ENCODE data around the gene APBA1. TPM values are rescaled to one million over a fixed set of nuclear protein-coding genes. Genes with fewer than 3 reads are reported as not detected.
A peak's percentile ranks its signal among the peaks of the same experiment; 100 is the strongest.

APBA1 gene
- total RNA-seq, 1 donor from 2014 or later = 3.4 TPM

GRCh38 chr9:69431203-69431602 is 241.0 kb downstream of the APBA1 start:
- H3K27ac Mint-ChIP-seq = peak overlapping the region; percentile 50
- H3K36me3 Mint-ChIP-seq = peaks cover 6% of the 10 kb centered on the region
- Histone ChIP-seq H3K9me3 (ENCODE audit: low read depth) (no peaks in the 10 kb centered on the region), H3K27me3 (no peaks in the 10 kb centered on the region), H3F3A (ENCODE audit: low read depth) (no peaks in the 10 kb centered on the region), H3K27ac (no peak overlapping the region), H2AFZ (replicated peaks) (no peak overlapping the region), H4K20me1 (ENCODE audit: low read depth) (no peaks in the 10 kb centered on the region), H3K4me2 (no peak overlapping the region), H3K4me1 (peaks cover 10% of the 10 kb centered on the region), H3K79me2 (ENCODE audit: low read depth) (no peaks in the 10 kb centered on the region), H3K36me3 (no peaks in the 10 kb centered on the region), H3K9ac (no peak overlapping the region), H3K4me3 (no peak overlapping the region)
- peaks cover 10% of the 10 kb centered on the region for H3K27me3 Mint-ChIP-seq (ENCODE audit: insufficient read depth, low read depth)
- H3K9me3 Mint-ChIP-seq = peaks cover 15% of the 10 kb centered on the region
- TF ChIP-seq EZH2 (IDR thresholded peaks at IDR 0.05) (no peak), EZH2phosphoT487 (IDR thresholded peaks at IDR 0.05) (no peak)
- TF ChIP-seq, protein P1, sequence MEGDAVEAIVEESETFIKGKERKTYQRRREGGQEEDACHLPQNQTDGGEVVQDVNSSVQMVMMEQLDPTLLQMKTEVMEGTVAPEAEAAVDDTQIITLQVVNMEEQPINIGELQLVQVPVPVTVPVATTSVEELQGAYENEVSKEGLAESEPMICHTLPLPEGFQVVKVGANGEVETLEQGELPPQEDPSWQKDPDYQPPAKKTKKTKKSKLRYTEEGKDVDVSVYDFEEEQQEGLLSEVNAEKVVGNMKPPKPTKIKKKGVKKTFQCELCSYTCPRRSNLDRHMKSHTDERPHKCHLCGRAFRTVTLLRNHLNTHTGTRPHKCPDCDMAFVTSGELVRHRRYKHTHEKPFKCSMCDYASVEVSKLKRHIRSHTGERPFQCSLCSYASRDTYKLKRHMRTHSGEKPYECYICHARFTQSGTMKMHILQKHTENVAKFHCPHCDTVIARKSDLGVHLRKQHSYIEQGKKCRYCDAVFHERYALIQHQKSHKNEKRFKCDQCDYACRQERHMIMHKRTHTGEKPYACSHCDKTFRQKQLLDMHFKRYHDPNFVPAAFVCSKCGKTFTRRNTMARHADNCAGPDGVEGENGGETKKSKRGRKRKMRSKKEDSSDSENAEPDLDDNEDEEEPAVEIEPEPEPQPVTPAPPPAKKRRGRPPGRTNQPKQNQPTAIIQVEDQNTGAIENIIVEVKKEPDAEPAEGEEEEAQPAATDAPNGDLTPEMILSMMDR (IDR thresholded peaks at IDR 0.05) = no peak
- no peak overlapping the region for H3K4me3 Mint-ChIP-seq
- DNase-seq (ENCODE audit: low spot score) = no peak
- peaks cover 17% of the 10 kb centered on the region for H3K4me1 Mint-ChIP-seq

DNA sequence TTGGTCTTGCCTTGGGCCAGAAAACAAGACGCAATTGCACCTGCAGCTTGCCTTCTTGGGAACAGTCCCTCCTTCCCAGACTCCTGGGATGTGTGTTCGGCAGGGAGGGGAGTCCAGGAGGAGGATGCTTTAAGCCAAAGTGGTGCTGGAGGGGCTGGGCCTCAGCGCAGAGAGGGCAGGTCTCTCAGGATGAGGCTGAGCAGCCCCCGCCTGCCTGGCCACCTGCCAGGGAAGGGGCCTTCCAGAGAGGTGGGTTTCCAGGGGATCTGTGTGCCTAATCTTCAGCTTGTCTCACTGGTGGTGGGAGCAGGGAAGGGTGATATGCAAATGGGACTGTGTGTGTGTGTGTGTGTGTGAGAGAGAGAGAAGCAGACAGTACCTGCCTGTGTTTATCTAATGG is 242.0 kb downstream of the APBA1 start:
- Mint-ChIP-seq H3K27me3 (ENCODE audit: insufficient read depth, low read depth) (peaks cover 10% of the 10 kb centered on the region), H3K27ac (no peak overlapping the region), H3K36me3 (peaks cover 6% of the 10 kb centered on the region), H3K4me1 (peaks cover 17% of the 10 kb centered on the region), H3K4me3 (no peak overlapping the region), H3K9me3 (peaks cover 19% of the 10 kb centered on the region)
- Histone ChIP-seq H3K27ac (no peak overlapping the region), H2AFZ (replicated peaks) (no peak overlapping the region), H3K9me3 (ENCODE audit: low read depth) (no peaks in the 10 kb centered on the region), H3K4me3 (no peak overlapping the region), H3K9ac (no peak overlapping the region), H3K4me2 (no peak overlapping the region), H4K20me1 (ENCODE audit: low read depth) (no peaks in the 10 kb centered on the region), H3K27me3 (no peaks in the 10 kb centered on the region), H3K36me3 (no peaks in the 10 kb centered on the region), H3K79me2 (ENCODE audit: low read depth) (no peaks in the 10 kb centered on the region), H3K4me1 (peaks cover 10% of the 10 kb centered on the region), H3F3A (ENCODE audit: low read depth) (no peaks in the 10 kb centered on the region)
- DNase-seq (ENCODE audit: low spot score) = no peak
- TF ChIP-seq, protein P1 (IDR thresholded peaks at IDR 0.05) = no peak
- TF ChIP-seq EZH2phosphoT487 (IDR thresholded peaks at IDR 0.05) (no peak), EZH2 (IDR thresholded peaks at IDR 0.05) (no peak)

GRCh38 chr9:69429281-69429680 is 242.9 kb downstream of the APBA1 start:
- Histone ChIP-seq H3K27me3 (no peaks in the 10 kb centered on the region), H3K4me3 (no peak overlapping the region), H4K20me1 (ENCODE audit: low read depth) (no peaks in the 10 kb centered on the region), H2AFZ (replicated peaks) (no peak overlapping the region), H3K79me2 (ENCODE audit: low read depth) (no peaks in the 10 kb centered on the region), H3K36me3 (no peaks in the 10 kb centered on the region), H3K27ac (no peak overlapping the region), H3K9ac (no peak overlapping the region), H3K4me2 (no peak overlapping the region), H3K4me1 (peaks cover 10% of the 10 kb centered on the region), H3F3A (ENCODE audit: low read depth) (no peaks in the 10 kb centered on the region), H3K9me3 (ENCODE audit: low read depth) (no peaks in the 10 kb centered on the region)
- Mint-ChIP-seq H3K27ac (no peak overlapping the region), H3K4me1 (peaks cover 17% of the 10 kb centered on the region), H3K9me3 (peaks cover 26% of the 10 kb centered on the region), H3K27me3 (ENCODE audit: insufficient read depth, low read depth) (peaks cover 12% of the 10 kb centered on the region), H3K4me3 (no peak overlapping the region), H3K36me3 (peaks cover 6% of the 10 kb centered on the region)
- TF ChIP-seq EZH2 (IDR thresholded peaks at IDR 0.05) (no peak), EZH2phosphoT487 (IDR thresholded peaks at IDR 0.05) (no peak)
- TF ChIP-seq, protein P1 (IDR thresholded peaks at IDR 0.05) = no peak
- no peak for DNase-seq (ENCODE audit: low spot score)

Data from neural progenitor cell (in vitro differentiated cells).